GM12878 (cell line): ENCODE results near the gene ANKS4B. TPM values are rescaled to one million over a fixed set of nuclear protein-coding genes. Genes with fewer than 3 reads are reported as not detected.

ENCODE experiments used
- ATAC-seq: fragments of 200-7000 bp; cut with Tn5 transposase; 3 replicates; pipeline ENCODE4 v1.9.1; 2020; ENCODE audit warnings: mild to moderate bottlenecking, moderate library complexity
- BruUV-seq: library from RNA; stranded (reverse); fragments of 400-500 nt; replicated peaks from 2 replicates; lab custom pipeline; 2021; lab: Mats Ljungman, UMichigan
- CTCF ChIA-PET: fragments of 300-600 bp; sonication (Branson Sonifier 250); formaldehyde crosslinking; extraction: SDS; loops from one replicate; lab custom pipeline; 2021; ENCODE audit warnings: inconsistent platforms; lab: Yijun Ruan, JAX
- POLR2A ChIA-PET: fragments of 350-600 bp; formaldehyde crosslinking; extraction: SDS; loops from one replicate; lab custom pipeline; 2021; ENCODE audit warnings: inconsistent platforms; lab: Charles Lee
- RAD21 ChIA-PET: fragments of 300-600 bp; sonication (Branson Sonifier 250); formaldehyde crosslinking; loops from one replicate; lab custom pipeline; 2023; ENCODE audit warnings: antibody characterized with exemption; ENCODE audit not compliant: unreplicated experiment; lab: Charles Lee
- SMC1A ChIA-PET: fragments of 300-600 bp; sonication (Branson Sonifier 250); formaldehyde crosslinking; loops from one replicate; lab custom pipeline; 2023; ENCODE audit not compliant: unreplicated experiment, uncharacterized antibody; lab: Charles Lee
- DNase-seq: peaks from one replicate; pipeline ENCODE4 v3.0.0-alpha.2; 2011; ENCODE audit warnings: low read depth, low spot score
- FAIRE-seq: peaks from 3 replicates; lab custom pipeline; 2011; peaks lifted over from hg19 to GRCh38; lab: Jason Lieb, UNC
- H2AFZ ChIP-seq: 2 replicates; pipeline ENCODE4 v1.6.0; 2011; ENCODE audit warnings: low read depth, low read length, control low read depth; ENCODE audit not compliant: control insufficient read depth
- H3K27ac ChIP-seq: 2 replicates; pipeline ENCODE4 v1.5.1; 2011; ENCODE audit warnings: control low read depth; ENCODE audit not compliant: control insufficient read depth, insufficient read depth
- H3K27me3 ChIP-seq, 2 experiments: replicated peaks in 1 of 2; 2 replicates each; pipeline versions ENCODE4 v1.6.0 to v1.6.1; 2011; ENCODE audit warnings: low read length in 1 of 2; ENCODE audit not compliant: control insufficient read depth in 2 of 2, insufficient read depth in 2 of 2
- H3K36me3 ChIP-seq, 2 experiments: 2 replicates each; pipeline ENCODE4 v1.5.1; 2011; ENCODE audit warnings: low read length in 1 of 2; ENCODE audit not compliant: control insufficient read depth in 2 of 2, insufficient read depth in 2 of 2
- H3K4me1 ChIP-seq: 2 replicates; pipeline ENCODE4 v1.6.1; 2011; ENCODE audit warnings: mild to moderate bottlenecking, low read length, moderate library complexity, mixed read lengths; ENCODE audit not compliant: control insufficient read depth, insufficient read depth
- H3K4me2 ChIP-seq: 2 replicates; pipeline ENCODE4 v1.6.0; 2011; ENCODE audit warnings: control low read depth; ENCODE audit not compliant: control insufficient read depth, insufficient read depth
- H3K4me3 ChIP-seq: fragments of 200-600 bp; sonication (generic); 2 replicates; pipeline ENCODE4 v1.5.1; 2016
- H3K79me2 ChIP-seq: 2 replicates; pipeline ENCODE4 v1.6.0; 2011; ENCODE audit warnings: low read length; ENCODE audit not compliant: control insufficient read depth, insufficient read depth
- H3K9ac ChIP-seq: 2 replicates; pipeline ENCODE4 v1.8.0; 2011; ENCODE audit warnings: low read length, control low read depth, mixed read lengths; ENCODE audit not compliant: control insufficient read depth, insufficient read depth
- H3K9me3 ChIP-seq: replicated peaks from 3 replicates; pipeline ENCODE4 v1.5.1; 2011; ENCODE audit warnings: mild to moderate bottlenecking, low read length; ENCODE audit not compliant: control insufficient read depth, insufficient read depth
- H4K20me1 ChIP-seq: 2 replicates; pipeline ENCODE4 v1.6.0; 2011; ENCODE audit not compliant: control insufficient read depth, insufficient read depth
- BACH1 ChIP-seq: fragments of 450-650 bp; IDR thresholded peaks from 2 replicates; pipeline ENCODE4 v1.6.1; 2017; ENCODE audit warnings: mild to moderate bottlenecking, borderline replicate concordance
- CTCF ChIP-seq, 3 experiments: IDR thresholded peaks in 2 of 3; conservative IDR thresholded peaks in 1 of 3; 2 replicates each; pipeline ENCODE4 v1.5.1; 2011; ENCODE audit warnings: low read depth in 3 of 3, low read length in 3 of 3, mild to moderate bottlenecking in 3 of 3, control low read depth in 2 of 3, moderate library complexity in 2 of 3, inconsistent platforms in 1 of 3, mixed read lengths in 1 of 3; ENCODE audit not compliant: control insufficient read depth in 2 of 3, insufficient read depth in 1 of 3; ENCODE audit errors: extremely low read depth in 1 of 3
- EGR1 ChIP-seq, 2 experiments: IDR thresholded peaks; 1 replicate in 1 of 2; 2 replicates in 1 of 2; pipeline ENCODE4 v1.6.1; 2011 to 2012; ENCODE audit warnings: low read depth in 2 of 2, low read length in 2 of 2, borderline replicate concordance in 1 of 2, mild to moderate bottlenecking in 1 of 2, moderate library complexity in 1 of 2
- IKZF2 ChIP-seq, 2 experiments: fragments of 450-650 bp; IDR thresholded peaks; 2 replicates each; pipeline ENCODE4 v1.6.1; 2017; ENCODE audit warnings: mild to moderate bottlenecking in 2 of 2, moderate library complexity in 2 of 2
- LARP7 ChIP-seq: fragments of 450-650 bp; IDR thresholded peaks from 2 replicates; pipeline ENCODE4 v1.6.1; 2017; ENCODE audit warnings: mild to moderate bottlenecking
- MEF2A ChIP-seq: IDR thresholded peaks from 2 replicates; pipeline ENCODE4 v1.6.1; 2011; ENCODE audit warnings: low read depth, mild to moderate bottlenecking, low read length, moderate library complexity; ENCODE audit not compliant: insufficient read depth
- MTA2 ChIP-seq: fragments of 450-650 bp; IDR thresholded peaks from 2 replicates; pipeline ENCODE4 v1.6.1; 2016; ENCODE audit warnings: low read depth, mild to moderate bottlenecking, moderate library complexity
- NBN ChIP-seq: fragments of 450-650 bp; IDR thresholded peaks from 2 replicates; pipeline ENCODE4 v1.6.1; 2016
- PAX8 ChIP-seq: fragments of 450-650 bp; IDR thresholded peaks from 2 replicates; pipeline ENCODE4 v1.6.1; 2017; ENCODE audit warnings: mild to moderate bottlenecking, moderate library complexity
- PML ChIP-seq: IDR thresholded peaks from 2 replicates; pipeline ENCODE4 v1.6.1; 2012; ENCODE audit warnings: low read length, inconsistent platforms
- RELB ChIP-seq: fragments of 450-650 bp; IDR thresholded peaks from 2 replicates; pipeline ENCODE4 v1.6.1; 2017; ENCODE audit warnings: low read depth, mild to moderate bottlenecking, moderate library complexity
- SKIL ChIP-seq: fragments of 450-650 bp; IDR thresholded peaks from 2 replicates; pipeline ENCODE4 v1.6.1; 2017; ENCODE audit warnings: mild to moderate bottlenecking, low read depth, inconsistent platforms; ENCODE audit not compliant: poor library complexity, severe bottlenecking
- SMC3 ChIP-seq: IDR thresholded peaks from 2 replicates; pipeline ENCODE4 v1.6.1; 2011; ENCODE audit warnings: low read length, improper control_type of control experiment, borderline replicate concordance
- TARDBP ChIP-seq: IDR thresholded peaks from 2 replicates; pipeline ENCODE4 v1.6.1; 2016; ENCODE audit warnings: borderline replicate concordance
- YY1 ChIP-seq: IDR thresholded peaks from 2 replicates; pipeline ENCODE4 v1.6.1; 2011; ENCODE audit warnings: low read depth, mild to moderate bottlenecking, low read length
- WGBS: methylation state at CpG from one replicate; pipeline ENCODE4 v1.1.6; 2016; ENCODE audit warnings: low lambda C conversion rate; ENCODE audit not compliant: insufficient replicate concordance, insufficient coverage; ENCODE audit errors: missing lambda C conversion rate; 5-methylcytosine and 5-hydroxymethylcytosine counted together
- in situ Hi-C: fragments of 300-500 bp; cut with MboI; formaldehyde crosslinking; loops from 9 replicates; pipeline ENCODE4 v1.14.3; 2018; ENCODE audit warnings: mixed read lengths
- intact Hi-C: fragments of 100-400 bp; cut with micrococcal nuclease; formaldehyde crosslinking; loops from one replicate; pipeline ENCODE4 v1.14.2; 2022; ENCODE audit not compliant: unreplicated experiment
- polyA plus RNA-seq, 11 experiments: library from polyadenylated mRNA; depleted of rRNA in 4 of 11; unstranded in 6 of 11; stranded (reverse) in 5 of 11; fragments of >200 nt; fragmentation: Nextera tagmentation in 4 of 11; fragmentation: Illumina TruSeq in 1 of 11; extraction: Ambion mirVana in 4 of 11; extraction: Trizol in 1 of 11; gene quantifications; 1 replicate in 1 of 11; 2 replicates in 10 of 11; pipeline versions ENCODE4 v1.2.1 to v1.2.3, GENCODE V29; 2011 to 2016; ENCODE audit warnings: inconsistent platforms in 2 of 11, missing spikeins in 2 of 11, low read depth in 1 of 11
- total RNA-seq, 4 experiments: library from RNA; depleted of rRNA in 3 of 4; stranded (reverse); fragments of >200 nt in 3 of 4; fragmentation: Illumina TruSeq in 1 of 4; extraction: Trizol in 1 of 4; gene quantifications; 2 replicates each; pipeline versions ENCODE4 v1.2.1 to v1.2.3, GENCODE V29; 2013 to 2021

Gene ANKS4B
- total and polyA plus RNA-seq, 10 of the 15 experiments (the other 5 are each of a cell fraction or from before 2014, with no cell fraction given): 0.01 to 0.11 (median 0.05) TPM; not detected in 6

GRCh38 chr16:21277927-21278706 is 44.6 kb downstream of the ANKS4B start, which contains the start of gene CRYM:
Gene CRYM (minus strand): TSS chr16:21278290. CDS start chr16:21278251, 39 bp downstream.
- WGBS: 6% methylated on average over 35 of the region's 46 CpGs
- peak within 1 kb of the TSS; percentile 76 for H3K4me2 ChIP-seq
- ChIA-PET SMC1A (interaction anchor here (0.9 to 9.7 kb wide), 7 partner anchors 13 to 89 kb away, joined by 4 to 87 read pairs (median 29); no protein-coding TSS in a partner anchor), RAD21 (interaction anchor here (0.7 to 3.8 kb wide), 6 partner anchors 17 to 121 kb away, joined by 3 to 22 read pairs (median 3); no protein-coding TSS in a partner anchor), POLR2A (interaction anchor here (1.2 kb wide), 1 partner anchor 13 kb away, joined by 3 read pairs; no protein-coding TSS in a partner anchor), CTCF (interaction anchor here (0.8 to 6.5 kb wide), 20 partner anchors 10 to 124 kb away, joined by 3 to 58 read pairs (median 4); partner anchors contain the start of genes LDAF1 and ZP2)
- peak within 1 kb of the TSS; percentile 35; the same call in 1 of the 2 replicates for H3K9ac ChIP-seq
- no peaks in the 10 kb centered on the region; a peak in 1 of 4 replicates for H3K27me3 ChIP-seq
- FAIRE-seq (no peak), DNase-seq (no peak), ATAC-seq (peak; percentile 88)
- TSS peak; percentile 83 for BruUV-seq
- H3K27ac ChIP-seq: no peak within 1 kb of the TSS
- in situ Hi-C loops: loop anchor here (5.0 kb wide), 1 partner anchor 91 kb away; no protein-coding TSS in a partner anchor
- H3K4me1 ChIP-seq: peaks cover 25% of the 10 kb centered on the region
- H3K4me3 ChIP-seq: peak within 1 kb of the TSS; percentile 50; the same call in 1 of the 2 replicates
- no peaks in the 10 kb centered on the region for H4K20me1 ChIP-seq
- intact Hi-C loops: loop anchor here (1.0 to 2.0 kb wide), 2 partner anchors 23 to 90 kb away; no protein-coding TSS in a partner anchor
- no peaks in the 10 kb centered on the region for H3K36me3 ChIP-seq
- H2AFZ ChIP-seq: peak within 1 kb of the TSS; percentile 80
- H3K9me3 ChIP-seq: no peaks in the 10 kb centered on the region; the same call in 1 of the 3 replicates
- H3K79me2 ChIP-seq: no peaks in the 10 kb centered on the region
- TF ChIP-seq IKZF2 (IDR thresholded peaks at IDR 0.05) (peak in 1 of 2 experiments; percentile 30; a peak in 1 of 4 replicates), EGR1 (IDR thresholded peaks at IDR 0.05; ENCODE audit: borderline replicate concordance in 1 of 2, low read depth in 2 of 2, low read length in 2 of 2) (peak in 1 of 2 experiments; percentile 60; a peak in 1 of 3 replicates), CTCF (IDR thresholded peaks at IDR 0.05 in 2 of 3, conservative IDR thresholded peaks at IDR 0.05 in 1 of 3; ENCODE audit: control insufficient read depth in 2 of 3, extremely low read depth in 1 of 3, insufficient read depth in 1 of 3, low read depth in 3 of 3, low read length in 3 of 3) (peak; percentile 69 to 96 (median 70)), YY1 (peak; percentile 58; the same call in 1 of the 2 replicates), TARDBP (no peak), MTA2 (peak; percentile 27; the same call in 1 of the 2 replicates), PAX8 (no peak), SKIL (no peak), BACH1 (peak; percentile 26; the same call in 1 of the 2 replicates), PML (no peak), MEF2A (no peak), RELB (0 out of 2 replicates have a peak, but pooled peaks have one; percentile 26), LARP7 (0 out of 2 replicates have a peak, but pooled peaks have one; percentile 51), SMC3 (peak; percentile 52), NBN (0 out of 2 replicates have a peak, but pooled peaks have one; percentile 46)
